ENCODE measurements around the gene TMEM184B. TPM values are rescaled to one million over a fixed set of nuclear protein-coding genes. Genes with fewer than 3 reads are reported as not detected.

The TMEM184B gene
- total RNA-seq, 4 donors from 2014 or later, result 18.7 to 88.4 (median 41.1) TPM

- TF ChIP-seq POLR2AphosphoS5 (IDR thresholded peaks at IDR 0.05) (peak; percentile 10 to 32 (median 15)), CTCF (IDR thresholded peaks at IDR 0.05) (no peak)
- no peak overlapping the region for H3K4me3 ChIP-seq
- H3K9me3 ChIP-seq, result no peaks in the 10 kb centered on the region
- peak; percentile 59 for DNase-seq
- in situ Hi-C loops (cut with MboI; ENCODE audit: low pct_ligation_motif_present in 1 of 4, low pct_unique_long_range_greater_than_20kb in 1 of 4, low sequenced_read_pairs in 3 of 4) (loop anchor here in 1 of 4 donors (25.0 kb wide), 1 partner anchor 128 kb away; the partner anchor contains the start of gene BAIAP2L2), intact Hi-C loops (cut with DNase I; ENCODE audit: low total_unique reads) (no loop called here)
- no peaks in the 10 kb centered on the region for H3K27me3 ChIP-seq
- H3K27ac ChIP-seq, result peak overlapping the region; percentile 32 to 60 (median 43)
- H3K36me3 ChIP-seq, result peaks cover 0 to 12% (median 0%) of the 10 kb centered on the region in 4 donors
- WGBS, 2 donors (ENCODE audit: low coverage in 1 of 2), result 20 to 42% methylated on average over 4 to 6 of the region's 6 CpGs
- H3K4me1 ChIP-seq, result peaks cover 19 to 68% (median 42%) of the 10 kb centered on the region in 4 donors
Measured at GRCh38 chr22:38240734-38241252, 32.0 kb downstream of the TMEM184B start.

- Histone ChIP-seq H3K4me3 (no peak overlapping the region), H3K9me3 (no peaks in the 10 kb centered on the region), H3K27ac (peak overlapping the region; percentile 24 to 73 (median 63)), H3K27me3 (no peaks in the 10 kb centered on the region), H3K4me1 (peaks cover 19 to 68% (median 42%) of the 10 kb centered on the region in 4 donors), H3K36me3 (peaks cover 0 to 4% (median 0%) of the 10 kb centered on the region in 4 donors)
- in situ Hi-C loops (cut with MboI; ENCODE audit: low pct_ligation_motif_present in 1 of 4, low pct_unique_long_range_greater_than_20kb in 1 of 4, low sequenced_read_pairs in 3 of 4), result loop anchor here in 1 of 4 donors (25.0 kb wide), 1 partner anchor 127 kb away; the partner anchor contains the start of gene BAIAP2L2
- no peak for TF ChIP-seq EP300 (IDR thresholded peaks at IDR 0.05; ENCODE audit: low read depth)
- TF ChIP-seq POLR2AphosphoS5 (IDR thresholded peaks at IDR 0.05), result no peak
- TF ChIP-seq POLR2A (IDR thresholded peaks at IDR 0.05), result no peak
- TF ChIP-seq CTCF (IDR thresholded peaks at IDR 0.05), result no peak
- intact Hi-C loops (cut with DNase I; ENCODE audit: low total_unique reads), result loop anchor here (10.0 kb wide), 1 partner anchor 124 kb away; the partner anchor contains the start of gene BAIAP2L2
- 50 to 57% methylated on average over 3 to 14 of the region's 14 CpGs for WGBS, 2 donors (ENCODE audit: low coverage in 1 of 2)
- no peak for DNase-seq
Measured at GRCh38 chr22:38239101-38239761, 33.6 kb downstream of the TMEM184B start.

GRCh38 chr22:38238519-38239071 is 34.2 kb downstream of the TMEM184B start:
- TF ChIP-seq EP300 (IDR thresholded peaks at IDR 0.05; ENCODE audit: low read depth), result no peak
- TF ChIP-seq POLR2A (IDR thresholded peaks at IDR 0.05), result no peak
- TF ChIP-seq POLR2AphosphoS5 (IDR thresholded peaks at IDR 0.05), result no peak
- no peak for TF ChIP-seq CTCF (IDR thresholded peaks at IDR 0.05)
- Histone ChIP-seq H3K4me3 (no peak overlapping the region), H3K4me1 (peaks cover 18 to 65% (median 40%) of the 10 kb centered on the region in 4 donors), H3K27me3 (no peaks in the 10 kb centered on the region), H3K27ac (peak overlapping the region; percentile 24 to 73 (median 63)), H3K36me3 (no peaks in the 10 kb centered on the region), H3K9me3 (no peaks in the 10 kb centered on the region)
- in situ Hi-C loops (cut with MboI; ENCODE audit: low pct_ligation_motif_present in 1 of 4, low pct_unique_long_range_greater_than_20kb in 1 of 4, low sequenced_read_pairs in 3 of 4) (loop anchor here in 1 of 4 donors (25.0 kb wide), 1 partner anchor 126 kb away; the partner anchor contains the start of gene BAIAP2L2), intact Hi-C loops (cut with DNase I; ENCODE audit: low total_unique reads) (loop anchor here (10.0 kb wide), 1 partner anchor 124 kb away; the partner anchor contains the start of gene BAIAP2L2)
- no peak for DNase-seq
- 71 to 74% methylated on average over 8 to 9 of the region's 9 CpGs for WGBS, 2 donors (ENCODE audit: low coverage in 1 of 2)

- H3K27ac ChIP-seq, result peak overlapping the region in 3 of 4 donors; percentile 11 to 40 (median 26)
- in situ Hi-C loops (cut with MboI; ENCODE audit: low pct_ligation_motif_present in 1 of 4, low pct_unique_long_range_greater_than_20kb in 1 of 4, low sequenced_read_pairs in 3 of 4), result loop anchor here in 1 of 4 donors (25.0 kb wide), 1 partner anchor 124 kb away; the partner anchor contains the start of gene BAIAP2L2
- WGBS, 2 donors (ENCODE audit: low coverage in 1 of 2), result 63 to 84% methylated on average over 3 to 8 of the region's 8 CpGs
- no peaks in the 10 kb centered on the region for H3K27me3 ChIP-seq
- H3K36me3 ChIP-seq, result no peaks in the 10 kb centered on the region
- H3K9me3 ChIP-seq, result no peaks in the 10 kb centered on the region
- H3K4me1 ChIP-seq, result peaks cover 11 to 47% (median 29%) of the 10 kb centered on the region in 4 donors
- intact Hi-C loops (cut with DNase I; ENCODE audit: low total_unique reads), result loop anchor here (10.0 kb wide), 1 partner anchor 122 kb away; the partner anchor contains the start of gene BAIAP2L2
- no peak overlapping the region for H3K4me3 ChIP-seq
- no peak for TF ChIP-seq POLR2AphosphoS5 (IDR thresholded peaks at IDR 0.05)
- TF ChIP-seq CTCF (IDR thresholded peaks at IDR 0.05), result no peak
- TF ChIP-seq POLR2A (IDR thresholded peaks at IDR 0.05), result no peak
- TF ChIP-seq EP300 (IDR thresholded peaks at IDR 0.05; ENCODE audit: low read depth), result no peak
- no peak for DNase-seq
Measured at GRCh38 chr22:38236786-38237185, 36.0 kb downstream of the TMEM184B start.
